SK-N-DZ (cell line): Measurements from ENCODE around the gene SSB.
A peak's percentile ranks its signal among the peaks of the same experiment; 100 is the strongest.
"Not testable (repeated sequence)": the region's sequence is repeated elsewhere in the genome, so short reads cannot be mapped to it uniquely, and the experiment has no call there.

Source experiments
- DNase-seq: peaks from one replicate; pipeline ENCODE4 v3.0.0-alpha.2; 2015; ENCODE audit warnings: low spot score

Gene SSB

GRCh38 chr2:169828141-169828811 lies 29.6 kb downstream of the SSB start:
- peak; percentile 62 for DNase-seq

- DNase-seq, result no peak
Measured at GRCh38 chr2:169834401-169834800, 35.7 kb downstream of the SSB start.

- DNase-seq, result no peak
Measured at GRCh38 chr2:169838743-169839489, 40.2 kb downstream of the SSB start.

GRCh38 chr2:169839954-169840746 lies 41.5 kb downstream of the SSB start:
- no peak for DNase-seq

- no peak for DNase-seq
Measured at GRCh38 chr2:169840747-169841142, 42.1 kb downstream of the SSB start.

GRCh38 chr2:169841625-169842024 lies 43.0 kb downstream of the SSB start:
- not testable (repeated sequence) for DNase-seq

- DNase-seq, result no peak
Measured at GRCh38 chr2:169845016-169845415, 46.3 kb downstream of the SSB start.

- not testable (repeated sequence) for DNase-seq
Measured at GRCh38 chr2:169848959-169849693, 50.5 kb downstream of the SSB start.

- DNase-seq, result no peak
Measured at GRCh38 chr2:169849710-169850109, 51.0 kb downstream of the SSB start.

- DNase-seq, result no peak
Measured at GRCh38 chr2:169853041-169853668, 54.5 kb downstream of the SSB start.

GRCh38 chr2:169855281-169856258 lies 56.9 kb downstream of the SSB start:
- DNase-seq, result not testable (repeated sequence)

GRCh38 chr2:169859423-169859822 lies 60.8 kb downstream of the SSB start:
- DNase-seq, result no peak

GRCh38 chr2:169860149-169860548 lies 61.5 kb downstream of the SSB start:
- no peak for DNase-seq
